Measurements from ENCODE around the gene CPSF3.

- TF ChIP-seq EZH2 (IDR thresholded peaks at IDR 0.05; ENCODE audit: insufficient read depth, poor library complexity, severe bottlenecking) (no peak), EZH2phosphoT487 (IDR thresholded peaks at IDR 0.05; ENCODE audit: insufficient read depth, low read depth) (no peak)
Measured at GRCh38 chr2:9472511-9472910, 49.1 kb downstream of the CPSF3 start.

All from GM23248 (cell line).